Neural cell (in vitro differentiated cells): ENCODE measurements around the gene SH3RF1. TPM values are rescaled to one million over a fixed set of nuclear protein-coding genes. Genes with fewer than 3 reads are reported as not detected.

Experiments used
- H2AFZ ChIP-seq: fragments of 200-600, 300-800 bp; sonication (generic), shearing (Covaris generic); 2 replicates; pipeline ENCODE4 v1.6.0; 2014; ENCODE audit warnings: low read depth, mild to moderate bottlenecking, antibody characterized with exemption, low read length, moderate library complexity
- H3F3A ChIP-seq: fragments of 200-600 bp; shearing (Covaris generic); 2 replicates; pipeline ENCODE4 v1.6.1; 2016; ENCODE audit warnings: mild to moderate bottlenecking, moderate library complexity, mixed read lengths, antibody characterized with exemption, low read length; ENCODE audit not compliant: insufficient read depth, poor library complexity, severe bottlenecking
- H3K27ac ChIP-seq: fragments of 200-600, 300-800 bp; sonication (generic), shearing (Covaris generic); 2 replicates; pipeline ENCODE4 v1.5.1; 2014; ENCODE audit warnings: mild to moderate bottlenecking, low read length, moderate library complexity
- H3K27me3 ChIP-seq: fragments of 300-800, 200-600 bp; sonication (generic), shearing (Covaris generic); 2 replicates; pipeline ENCODE4 v1.6.0; 2014; ENCODE audit warnings: mild to moderate bottlenecking, low read depth, low read length, moderate library complexity; ENCODE audit not compliant: insufficient read depth
- H3K36me3 ChIP-seq: fragments of 300-800, 200-600 bp; sonication (generic), shearing (Covaris generic); 2 replicates; pipeline ENCODE4 v1.5.1; 2014; ENCODE audit warnings: mild to moderate bottlenecking, antibody characterized with exemption, low read length, moderate library complexity; ENCODE audit not compliant: insufficient read depth
- H3K4me2 ChIP-seq: fragments of 300-800, 200-600 bp; sonication (generic), shearing (Covaris generic); 2 replicates; pipeline ENCODE4 v1.6.0; 2014; ENCODE audit warnings: mild to moderate bottlenecking, low read length
- H3K4me3 ChIP-seq: fragments of 300-800, 200-600 bp; sonication (generic), shearing (Covaris generic); 2 replicates; pipeline ENCODE4 v1.5.1; 2014; ENCODE audit warnings: mild to moderate bottlenecking, low read length, moderate library complexity
- H3K79me2 ChIP-seq: fragments of 200-600 bp; shearing (Covaris generic); replicated peaks from 2 replicates; pipeline ENCODE4 v1.6.0; 2014; ENCODE audit warnings: mild to moderate bottlenecking, low read length, moderate library complexity; ENCODE audit not compliant: insufficient read depth
- H3K9ac ChIP-seq: fragments of 300-800, 200-600 bp; sonication (generic), shearing (Covaris generic); 2 replicates; pipeline ENCODE4 v1.6.1; 2016; ENCODE audit warnings: mild to moderate bottlenecking, low read length, mixed read lengths
- H3K9me2 ChIP-seq: fragments of 200-600 bp; shearing (Covaris generic); 2 replicates; pipeline ENCODE4 v1.6.1; 2016; ENCODE audit warnings: mild to moderate bottlenecking, low read length, mixed read lengths; ENCODE audit not compliant: insufficient read depth
- H3K9me3 ChIP-seq: fragments of 200-600, 300-800 bp; sonication (generic), shearing (Covaris generic); 2 replicates; pipeline ENCODE4 v1.6.1; 2016; ENCODE audit warnings: mild to moderate bottlenecking, mixed run types, low read length, moderate library complexity, mixed read lengths
- H4K20me1 ChIP-seq: fragments of 200-600 bp; shearing (Covaris generic); 2 replicates; pipeline ENCODE4 v1.6.1; 2016; ENCODE audit warnings: mild to moderate bottlenecking, mixed run types; ENCODE audit not compliant: insufficient read depth
- EP300 ChIP-seq: fragments of 450-650 bp; conservative IDR thresholded peaks from 2 replicates; pipeline ENCODE4 v1.6.1; 2014; ENCODE audit warnings: antibody characterized with exemption, mild to moderate bottlenecking, moderate library complexity; ENCODE audit not compliant: poor library complexity, severe bottlenecking
- EZH2 ChIP-seq: fragments of 200-600, 300-800 bp; shearing (Covaris generic), sonication (generic); IDR thresholded peaks from 2 replicates; pipeline ENCODE4 v1.6.1; 2014; ENCODE audit warnings: antibody characterized with exemption, low read length, borderline replicate concordance, mild to moderate bottlenecking; ENCODE audit not compliant: insufficient read depth, poor library complexity, severe bottlenecking
- MXI1 ChIP-seq: fragments of 450-650 bp; conservative IDR thresholded peaks from 2 replicates; pipeline ENCODE4 v1.6.1; 2014; ENCODE audit warnings: antibody characterized with exemption, mild to moderate bottlenecking; ENCODE audit not compliant: poor library complexity, severe bottlenecking
- POLR2AphosphoS5 ChIP-seq: IDR thresholded peaks from 2 replicates; pipeline ENCODE4 v1.6.1; 2012
- RAD21 ChIP-seq: fragments of 450-650 bp; conservative IDR thresholded peaks from 2 replicates; pipeline ENCODE4 v1.6.1; 2014; ENCODE audit warnings: antibody characterized with exemption, mild to moderate bottlenecking, moderate library complexity
- SMC3 ChIP-seq: fragments of 450-650 bp; conservative IDR thresholded peaks from 2 replicates; pipeline ENCODE4 v1.6.1; 2014; ENCODE audit warnings: antibody characterized with exemption, mild to moderate bottlenecking, moderate library complexity; ENCODE audit not compliant: poor library complexity
- TAF1 ChIP-seq: IDR thresholded peaks from 2 replicates; pipeline ENCODE4 v1.6.1; 2012; ENCODE audit warnings: low read depth
- polyA plus RNA-seq: library from polyadenylated mRNA; depleted of rRNA; stranded (reverse); fragments of >200 nt; gene quantifications from 2 replicates; pipeline ENCODE4 v1.2.3, GENCODE V29; 2014
- TF ChIP-seq, protein P1 (sequence below): fragments of 450-650 bp; IDR thresholded peaks from 2 replicates; pipeline ENCODE4 v1.5.1; 2014; ENCODE audit warnings: antibody characterized with exemption, mild to moderate bottlenecking, moderate library complexity; ENCODE audit not compliant: poor library complexity, severe bottlenecking
- TF ChIP-seq, protein P2 (sequence below): IDR thresholded peaks from 2 replicates; pipeline ENCODE4 v1.6.1; 2012; ENCODE audit warnings: borderline replicate concordance

SH3RF1 gene
- polyA plus RNA-seq, 1 donor from 2014 or later: 3.1 TPM

- Histone ChIP-seq H3K9me2 (no peaks in the 10 kb centered on the region), H3K79me2 (no peaks in the 10 kb centered on the region), H3K4me3 (no peak overlapping the region), H3K9me3 (no peaks in the 10 kb centered on the region), H3K27me3 (no peaks in the 10 kb centered on the region), H3K36me3 (no peaks in the 10 kb centered on the region), H3K4me2 (no peak overlapping the region), H3K27ac (no peak overlapping the region), H3F3A (no peaks in the 10 kb centered on the region), H3K9ac (no peak overlapping the region), H2AFZ (no peak overlapping the region), H4K20me1 (no peaks in the 10 kb centered on the region)
- no peak for TF ChIP-seq RAD21
- TF ChIP-seq POLR2AphosphoS5: no peak
- TF ChIP-seq, protein P1, sequence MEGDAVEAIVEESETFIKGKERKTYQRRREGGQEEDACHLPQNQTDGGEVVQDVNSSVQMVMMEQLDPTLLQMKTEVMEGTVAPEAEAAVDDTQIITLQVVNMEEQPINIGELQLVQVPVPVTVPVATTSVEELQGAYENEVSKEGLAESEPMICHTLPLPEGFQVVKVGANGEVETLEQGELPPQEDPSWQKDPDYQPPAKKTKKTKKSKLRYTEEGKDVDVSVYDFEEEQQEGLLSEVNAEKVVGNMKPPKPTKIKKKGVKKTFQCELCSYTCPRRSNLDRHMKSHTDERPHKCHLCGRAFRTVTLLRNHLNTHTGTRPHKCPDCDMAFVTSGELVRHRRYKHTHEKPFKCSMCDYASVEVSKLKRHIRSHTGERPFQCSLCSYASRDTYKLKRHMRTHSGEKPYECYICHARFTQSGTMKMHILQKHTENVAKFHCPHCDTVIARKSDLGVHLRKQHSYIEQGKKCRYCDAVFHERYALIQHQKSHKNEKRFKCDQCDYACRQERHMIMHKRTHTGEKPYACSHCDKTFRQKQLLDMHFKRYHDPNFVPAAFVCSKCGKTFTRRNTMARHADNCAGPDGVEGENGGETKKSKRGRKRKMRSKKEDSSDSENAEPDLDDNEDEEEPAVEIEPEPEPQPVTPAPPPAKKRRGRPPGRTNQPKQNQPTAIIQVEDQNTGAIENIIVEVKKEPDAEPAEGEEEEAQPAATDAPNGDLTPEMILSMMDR: no peak
- TF ChIP-seq EP300: no peak
- TF ChIP-seq, protein P2, sequence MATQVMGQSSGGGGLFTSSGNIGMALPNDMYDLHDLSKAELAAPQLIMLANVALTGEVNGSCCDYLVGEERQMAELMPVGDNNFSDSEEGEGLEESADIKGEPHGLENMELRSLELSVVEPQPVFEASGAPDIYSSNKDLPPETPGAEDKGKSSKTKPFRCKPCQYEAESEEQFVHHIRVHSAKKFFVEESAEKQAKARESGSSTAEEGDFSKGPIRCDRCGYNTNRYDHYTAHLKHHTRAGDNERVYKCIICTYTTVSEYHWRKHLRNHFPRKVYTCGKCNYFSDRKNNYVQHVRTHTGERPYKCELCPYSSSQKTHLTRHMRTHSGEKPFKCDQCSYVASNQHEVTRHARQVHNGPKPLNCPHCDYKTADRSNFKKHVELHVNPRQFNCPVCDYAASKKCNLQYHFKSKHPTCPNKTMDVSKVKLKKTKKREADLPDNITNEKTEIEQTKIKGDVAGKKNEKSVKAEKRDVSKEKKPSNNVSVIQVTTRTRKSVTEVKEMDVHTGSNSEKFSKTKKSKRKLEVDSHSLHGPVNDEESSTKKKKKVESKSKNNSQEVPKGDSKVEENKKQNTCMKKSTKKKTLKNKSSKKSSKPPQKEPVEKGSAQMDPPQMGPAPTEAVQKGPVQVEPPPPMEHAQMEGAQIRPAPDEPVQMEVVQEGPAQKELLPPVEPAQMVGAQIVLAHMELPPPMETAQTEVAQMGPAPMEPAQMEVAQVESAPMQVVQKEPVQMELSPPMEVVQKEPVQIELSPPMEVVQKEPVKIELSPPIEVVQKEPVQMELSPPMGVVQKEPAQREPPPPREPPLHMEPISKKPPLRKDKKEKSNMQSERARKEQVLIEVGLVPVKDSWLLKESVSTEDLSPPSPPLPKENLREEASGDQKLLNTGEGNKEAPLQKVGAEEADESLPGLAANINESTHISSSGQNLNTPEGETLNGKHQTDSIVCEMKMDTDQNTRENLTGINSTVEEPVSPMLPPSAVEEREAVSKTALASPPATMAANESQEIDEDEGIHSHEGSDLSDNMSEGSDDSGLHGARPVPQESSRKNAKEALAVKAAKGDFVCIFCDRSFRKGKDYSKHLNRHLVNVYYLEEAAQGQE: no peak
- TF ChIP-seq MXI1: no peak
- no peak for TF ChIP-seq TAF1
- no peak for TF ChIP-seq EZH2
- no peak for TF ChIP-seq SMC3
These were observed 170.1 kb downstream of the SH3RF1 start for GRCh38 chr4:169100670-169101101.

GRCh38 chr4:169099771-169100180, 171.0 kb downstream of the SH3RF1 start:
- H3K4me3 ChIP-seq: no peak overlapping the region
- H4K20me1 ChIP-seq: no peaks in the 10 kb centered on the region
- H3K9ac ChIP-seq: no peak overlapping the region
- H3K79me2 ChIP-seq: no peaks in the 10 kb centered on the region
- no peaks in the 10 kb centered on the region for H3K9me2 ChIP-seq
- no peak overlapping the region for H2AFZ ChIP-seq
- no peak for TF ChIP-seq EZH2
- TF ChIP-seq, protein P1: no peak
- TF ChIP-seq RAD21: no peak
- TF ChIP-seq EP300: no peak
- TF ChIP-seq, protein P2: no peak
- TF ChIP-seq MXI1: no peak
- no peak for TF ChIP-seq POLR2AphosphoS5
- TF ChIP-seq SMC3: no peak
- no peak for TF ChIP-seq TAF1
- H3K27me3 ChIP-seq: no peaks in the 10 kb centered on the region
- no peak overlapping the region for H3K27ac ChIP-seq
- no peaks in the 10 kb centered on the region for H3K36me3 ChIP-seq
- no peaks in the 10 kb centered on the region for H3K9me3 ChIP-seq
- H3K4me2 ChIP-seq: no peak overlapping the region
- H3F3A ChIP-seq: no peaks in the 10 kb centered on the region
